ENCODE results near the gene USP14.

DNA sequence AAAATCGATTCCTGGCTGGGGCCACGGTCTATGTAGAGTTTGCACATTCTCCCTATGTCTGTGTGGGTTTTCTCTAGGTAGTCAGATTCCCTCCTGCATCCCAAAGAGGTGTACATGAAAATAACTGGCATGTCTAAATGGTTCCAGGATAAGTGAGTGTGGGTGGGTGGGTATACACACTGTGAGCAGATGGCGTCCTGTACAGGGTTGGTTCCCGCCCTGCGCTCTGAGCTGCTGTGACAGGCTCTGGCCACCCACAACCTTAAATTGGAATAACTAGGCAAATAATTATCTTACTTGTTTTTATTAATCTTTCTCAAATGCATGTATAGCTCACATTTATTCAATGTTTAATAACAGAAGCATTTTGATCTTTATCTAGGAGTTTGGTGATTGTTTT lies 93.2 kb downstream of the USP14 start:
- no peak for TF ChIP-seq EP300 (IDR thresholded peaks at IDR 0.05)
- TF ChIP-seq, protein P1, sequence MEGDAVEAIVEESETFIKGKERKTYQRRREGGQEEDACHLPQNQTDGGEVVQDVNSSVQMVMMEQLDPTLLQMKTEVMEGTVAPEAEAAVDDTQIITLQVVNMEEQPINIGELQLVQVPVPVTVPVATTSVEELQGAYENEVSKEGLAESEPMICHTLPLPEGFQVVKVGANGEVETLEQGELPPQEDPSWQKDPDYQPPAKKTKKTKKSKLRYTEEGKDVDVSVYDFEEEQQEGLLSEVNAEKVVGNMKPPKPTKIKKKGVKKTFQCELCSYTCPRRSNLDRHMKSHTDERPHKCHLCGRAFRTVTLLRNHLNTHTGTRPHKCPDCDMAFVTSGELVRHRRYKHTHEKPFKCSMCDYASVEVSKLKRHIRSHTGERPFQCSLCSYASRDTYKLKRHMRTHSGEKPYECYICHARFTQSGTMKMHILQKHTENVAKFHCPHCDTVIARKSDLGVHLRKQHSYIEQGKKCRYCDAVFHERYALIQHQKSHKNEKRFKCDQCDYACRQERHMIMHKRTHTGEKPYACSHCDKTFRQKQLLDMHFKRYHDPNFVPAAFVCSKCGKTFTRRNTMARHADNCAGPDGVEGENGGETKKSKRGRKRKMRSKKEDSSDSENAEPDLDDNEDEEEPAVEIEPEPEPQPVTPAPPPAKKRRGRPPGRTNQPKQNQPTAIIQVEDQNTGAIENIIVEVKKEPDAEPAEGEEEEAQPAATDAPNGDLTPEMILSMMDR (IDR thresholded peaks at IDR 0.05), result no peak
